ENCODE data around the gene RFC4. TPM values are rescaled to one million over a fixed set of nuclear protein-coding genes. Genes with fewer than 3 reads are reported as not detected.
"Not testable (repeated sequence)": the region's sequence is repeated elsewhere in the genome, so short reads cannot be mapped to it uniquely, and the experiment has no call there.

RFC4 gene
- total RNA-seq, 2 experiments from 2014 or later = 114 to 118 TPM

- peak; percentile 55 for DNase-seq (ENCODE audit: low spot score)
- Histone ChIP-seq H3K4me2 (ENCODE audit: low read length) (peak overlapping the region; percentile 80), H3K79me2 (ENCODE audit: insufficient read depth, low read depth, low read length) (peaks cover 27% of the 10 kb centered on the region), H4K20me1 (ENCODE audit: insufficient read depth, low read length) (no peaks in the 10 kb centered on the region), H3K4me1 (ENCODE audit: insufficient read depth, low read length, poor library complexity, severe bottlenecking) (peaks cover 20% of the 10 kb centered on the region), H3K9me2 (ENCODE audit: insufficient read depth, low read length) (no peaks in the 10 kb centered on the region), H3K36me3 (ENCODE audit: insufficient read depth, low read length) (peaks cover 39% of the 10 kb centered on the region), H3K4me3 (ENCODE audit: low read depth, low read length, poor library complexity, severe bottlenecking) (peak overlapping the region; percentile 86), H2AFZ (ENCODE audit: low read length) (peak overlapping the region; percentile 68; the same call in 1 of the 2 replicates), H3K9me3 (ENCODE audit: low read length) (0 out of 2 replicates have a peak, but pooled peaks cover 4% of the 10 kb centered on the region), H3K27ac (ENCODE audit: low read depth, low read length, poor library complexity, severe bottlenecking) (peak overlapping the region; percentile 78)
- no TSS peak for BruUV-seq (replicated peaks)
- TF ChIP-seq CTCF (conservative IDR thresholded peaks at IDR 0.05; ENCODE audit: low read length) (no peak), EZH2phosphoT487 (IDR thresholded peaks at IDR 0.05; ENCODE audit: borderline replicate concordance, low read depth, low read length) (no peak)
- CTCF ChIA-PET (ENCODE audit: unreplicated experiment) = interaction anchor here (0.6 kb wide), 1 partner anchor 278 kb away, joined by 3 read pairs; no protein-coding TSS in a partner anchor
- POLR2A ChIA-PET = interaction anchor here (0.6 to 3.9 kb wide), 9 partner anchors 9 to 238 kb away, joined by 3 to 31 read pairs (median 5); partner anchors contain the start of genes DNAJB11 and EIF4A2
- intact Hi-C loops (cut with micrococcal nuclease; ENCODE audit: unreplicated experiment) = loop anchor here (2.0 to 5.0 kb wide), 2 partner anchors 22 to 240 kb away; partner anchors contain the start of gene TBCCD1
Observed at GRCh38 chr3:186807231-186807630, 949 bp upstream of the RFC4 start.

- H3K27ac ChIP-seq (ENCODE audit: low read depth, low read length, poor library complexity, severe bottlenecking); CTCF ChIA-PET (ENCODE audit: unreplicated experiment); DNase-seq (ENCODE audit: low spot score); H3K4me2 ChIP-seq (ENCODE audit: low read length); H3K4me3 ChIP-seq (ENCODE audit: low read depth, low read length, poor library complexity, severe bottlenecking); H3K9me2 ChIP-seq (ENCODE audit: insufficient read depth, low read length); H4K20me1 ChIP-seq (ENCODE audit: insufficient read depth, low read length); H2AFZ ChIP-seq (ENCODE audit: low read length); H3K9me3 ChIP-seq (ENCODE audit: low read length); BruUV-seq (replicated peaks); intact Hi-C loops (cut with micrococcal nuclease; ENCODE audit: unreplicated experiment): not testable (repeated sequence)
- H3K4me1 ChIP-seq (ENCODE audit: insufficient read depth, low read length, poor library complexity, severe bottlenecking) = peaks cover 23% of the 10 kb centered on the region
- POLR2A ChIA-PET = interaction anchor here (0.7 to 2.6 kb wide), 3 partner anchors 13 to 231 kb away, joined by 4 to 8 read pairs (median 5); no protein-coding TSS in a partner anchor
- H3K36me3 ChIP-seq (ENCODE audit: insufficient read depth, low read length) = peaks cover 76% of the 10 kb centered on the region
- peaks cover 45% of the 10 kb centered on the region for H3K79me2 ChIP-seq (ENCODE audit: insufficient read depth, low read depth, low read length)
Observed at GRCh38 chr3:186803447-186803846, 2.8 kb downstream of the RFC4 start.

GRCh38 chr3:186802701-186803100 lies 3.6 kb downstream of the RFC4 start:
- Histone ChIP-seq H3K4me1 (ENCODE audit: insufficient read depth, low read length, poor library complexity, severe bottlenecking) (peaks cover 24% of the 10 kb centered on the region), H3K9me2 (ENCODE audit: insufficient read depth, low read length) (no peaks in the 10 kb centered on the region), H2AFZ (ENCODE audit: low read length) (no peak overlapping the region), H3K4me3 (ENCODE audit: low read depth, low read length, poor library complexity, severe bottlenecking) (no peak overlapping the region), H4K20me1 (ENCODE audit: insufficient read depth, low read length) (no peaks in the 10 kb centered on the region), H3K9me3 (ENCODE audit: low read length) (no peaks in the 10 kb centered on the region), H3K36me3 (ENCODE audit: insufficient read depth, low read length) (peaks cover 84% of the 10 kb centered on the region), H3K79me2 (ENCODE audit: insufficient read depth, low read depth, low read length) (peaks cover 49% of the 10 kb centered on the region), H3K27ac (ENCODE audit: low read depth, low read length, poor library complexity, severe bottlenecking) (no peak overlapping the region), H3K4me2 (ENCODE audit: low read length) (no peak overlapping the region)
- intact Hi-C loops (cut with micrococcal nuclease; ENCODE audit: unreplicated experiment) = no loop called here
- no peak for DNase-seq (ENCODE audit: low spot score)
- CTCF ChIA-PET (ENCODE audit: unreplicated experiment) = no interaction called here
- TF ChIP-seq CTCF (conservative IDR thresholded peaks at IDR 0.05; ENCODE audit: low read length) (no peak), EZH2phosphoT487 (IDR thresholded peaks at IDR 0.05; ENCODE audit: borderline replicate concordance, low read depth, low read length) (no peak)
- POLR2A ChIA-PET = interaction anchor here (0.6 to 2.6 kb wide), 6 partner anchors 13 to 1557 kb away, joined by 3 to 8 read pairs (median 4); partner anchors contain the start of genes DNAJB11 and EIF4A2
- no TSS peak for BruUV-seq (replicated peaks)

Measured in OCI-LY7 (cell line).